RPMI8226 (cell line): ENCODE measurements around the gene PRPF31.

Experiments used
- DNase-seq: peaks from one replicate; pipeline ENCODE4 v3.0.0-alpha.2; 2015

PRPF31 gene

GRCh38 chr19:54142166-54142780 lies 26.7 kb downstream of the PRPF31 start:
- no peak for DNase-seq

- no peak for DNase-seq
Observed at GRCh38 chr19:54145541-54146158, 30.1 kb downstream of the PRPF31 start.

GRCh38 chr19:54147676-54148075 lies 32.1 kb downstream of the PRPF31 start:
- DNase-seq, result no peak

GRCh38 chr19:54148158-54148557 lies 32.6 kb downstream of the PRPF31 start:
- DNase-seq, result no peak

GRCh38 chr19:54149021-54149812 lies 33.7 kb downstream of the PRPF31 start:
- no peak for DNase-seq

- no peak for DNase-seq
Observed at GRCh38 chr19:54151362-54152035, 35.9 kb downstream of the PRPF31 start.

GRCh38 chr19:54152267-54152666 lies 36.7 kb downstream of the PRPF31 start:
- DNase-seq, result no peak

- DNase-seq, result no peak
Observed at GRCh38 chr19:54152878-54153524, 37.4 kb downstream of the PRPF31 start.

GRCh38 chr19:54153731-54154326 lies 38.3 kb downstream of the PRPF31 start:
- DNase-seq, result no peak

GRCh38 chr19:54154603-54155345 lies 39.2 kb downstream of the PRPF31 start:
- DNase-seq, result no peak

- DNase-seq, result no peak
Observed at GRCh38 chr19:54155694-54156093, 40.1 kb downstream of the PRPF31 start.

- DNase-seq, result no peak
Observed at GRCh38 chr19:54156490-54156889, 40.9 kb downstream of the PRPF31 start.

- no peak for DNase-seq
Observed at GRCh38 chr19:54156953-54157352, 41.4 kb downstream of the PRPF31 start.

- DNase-seq, result peak; percentile 63
Observed at GRCh38 chr19:54158812-54159351, 43.3 kb downstream of the PRPF31 start.

- DNase-seq, result peak; percentile 100
Observed at GRCh38 chr19:54159352-54160181, 44.0 kb downstream of the PRPF31 start, which contains the start of gene LENG1. Gene LENG1 (minus strand): TSS chr19:54159721. CDS start chr19:54159695, 26 bp downstream.

GRCh38 chr19:54160182-54160811 lies 44.7 kb downstream of the PRPF31 start:
- no peak for DNase-seq

- no peak for DNase-seq
Observed at GRCh38 chr19:54160854-54161253, 45.3 kb downstream of the PRPF31 start.

- peak; percentile 94 for DNase-seq
Observed at GRCh38 chr19:54162241-54162805, 46.8 kb downstream of the PRPF31 start.

GRCh38 chr19:54162884-54163283 lies 47.3 kb downstream of the PRPF31 start:
- no peak for DNase-seq
